ENCODE data around the gene SACS. TPM values are rescaled to one million over a fixed set of nuclear protein-coding genes. Genes with fewer than 3 reads are reported as not detected.
A peak's percentile ranks its signal among the peaks of the same experiment; 100 is the strongest.

Gene SACS, protein sequence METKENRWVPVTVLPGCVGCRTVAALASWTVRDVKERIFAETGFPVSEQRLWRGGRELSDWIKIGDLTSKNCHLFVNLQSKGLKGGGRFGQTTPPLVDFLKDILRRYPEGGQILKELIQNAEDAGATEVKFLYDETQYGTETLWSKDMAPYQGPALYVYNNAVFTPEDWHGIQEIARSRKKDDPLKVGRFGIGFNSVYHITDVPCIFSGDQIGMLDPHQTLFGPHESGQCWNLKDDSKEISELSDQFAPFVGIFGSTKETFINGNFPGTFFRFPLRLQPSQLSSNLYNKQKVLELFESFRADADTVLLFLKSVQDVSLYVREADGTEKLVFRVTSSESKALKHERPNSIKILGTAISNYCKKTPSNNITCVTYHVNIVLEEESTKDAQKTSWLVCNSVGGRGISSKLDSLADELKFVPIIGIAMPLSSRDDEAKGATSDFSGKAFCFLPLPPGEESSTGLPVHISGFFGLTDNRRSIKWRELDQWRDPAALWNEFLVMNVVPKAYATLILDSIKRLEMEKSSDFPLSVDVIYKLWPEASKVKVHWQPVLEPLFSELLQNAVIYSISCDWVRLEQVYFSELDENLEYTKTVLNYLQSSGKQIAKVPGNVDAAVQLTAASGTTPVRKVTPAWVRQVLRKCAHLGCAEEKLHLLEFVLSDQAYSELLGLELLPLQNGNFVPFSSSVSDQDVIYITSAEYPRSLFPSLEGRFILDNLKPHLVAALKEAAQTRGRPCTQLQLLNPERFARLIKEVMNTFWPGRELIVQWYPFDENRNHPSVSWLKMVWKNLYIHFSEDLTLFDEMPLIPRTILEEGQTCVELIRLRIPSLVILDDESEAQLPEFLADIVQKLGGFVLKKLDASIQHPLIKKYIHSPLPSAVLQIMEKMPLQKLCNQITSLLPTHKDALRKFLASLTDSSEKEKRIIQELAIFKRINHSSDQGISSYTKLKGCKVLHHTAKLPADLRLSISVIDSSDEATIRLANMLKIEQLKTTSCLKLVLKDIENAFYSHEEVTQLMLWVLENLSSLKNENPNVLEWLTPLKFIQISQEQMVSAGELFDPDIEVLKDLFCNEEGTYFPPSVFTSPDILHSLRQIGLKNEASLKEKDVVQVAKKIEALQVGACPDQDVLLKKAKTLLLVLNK (N-terminal part only)
- total RNA-seq (2021) = 47.8 and 53.0 TPM in 2 replicates
- long read RNA-seq, full-length matches to known transcripts = 10 of 53 reads
- long read RNA-seq, partial matches to known transcripts = 28 of 53 reads
- long read RNA-seq, other reads (novel, unspliced or antisense) = 15 of 53 reads

DNA sequence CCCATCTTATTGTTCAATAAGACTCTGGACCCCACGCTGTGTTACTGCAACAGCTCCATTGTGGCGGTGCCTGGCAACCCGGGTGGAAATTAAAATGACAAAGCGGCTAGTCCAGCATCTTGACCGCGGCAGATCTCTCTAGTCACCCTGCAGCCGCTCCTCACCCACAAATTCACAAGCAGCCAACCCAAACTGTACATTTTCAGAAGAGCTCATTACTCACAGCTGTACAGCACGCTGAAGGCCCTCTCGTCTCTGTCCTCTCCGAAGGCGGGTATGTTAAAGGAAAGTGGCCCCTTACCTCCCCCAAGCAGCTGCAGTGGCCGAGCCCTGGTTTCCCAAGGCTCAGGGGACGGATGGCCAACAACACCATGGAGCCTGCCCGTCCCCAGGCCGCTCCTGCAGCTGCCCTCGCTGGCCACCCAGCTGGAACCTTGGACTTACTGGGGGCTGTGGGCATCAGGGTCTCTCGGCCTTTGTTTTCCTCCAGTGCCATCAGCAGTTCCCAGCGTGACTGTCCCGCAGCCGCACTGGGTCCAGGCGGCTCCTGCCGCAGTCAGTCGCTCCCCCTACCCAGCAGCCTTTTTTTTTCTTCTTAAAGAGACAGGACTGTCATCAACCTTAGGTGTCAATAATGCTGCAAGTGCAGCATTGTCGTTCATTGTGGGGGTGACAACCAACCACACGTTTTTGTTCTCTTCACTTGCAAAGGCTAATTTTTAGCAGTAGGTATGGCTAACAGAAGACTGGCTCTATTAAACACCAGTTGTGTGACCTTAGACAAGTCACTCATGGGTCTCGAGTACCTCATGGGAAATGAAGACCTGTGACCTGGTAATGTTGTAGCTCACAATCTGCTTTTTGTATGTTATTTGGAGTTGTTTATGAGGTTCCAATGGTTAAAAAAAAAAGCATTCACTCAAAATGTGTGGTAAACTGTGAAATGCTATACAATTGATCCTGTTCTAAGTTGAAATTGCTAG is at the start of gene SACS:
Gene SACS, minus strand, starts transcription at position 532 of the 983 bp plus-strand sequence. CDS start 22,463 bp downstream, outside the sequence.
- TF ChIP-seq, protein P1, sequence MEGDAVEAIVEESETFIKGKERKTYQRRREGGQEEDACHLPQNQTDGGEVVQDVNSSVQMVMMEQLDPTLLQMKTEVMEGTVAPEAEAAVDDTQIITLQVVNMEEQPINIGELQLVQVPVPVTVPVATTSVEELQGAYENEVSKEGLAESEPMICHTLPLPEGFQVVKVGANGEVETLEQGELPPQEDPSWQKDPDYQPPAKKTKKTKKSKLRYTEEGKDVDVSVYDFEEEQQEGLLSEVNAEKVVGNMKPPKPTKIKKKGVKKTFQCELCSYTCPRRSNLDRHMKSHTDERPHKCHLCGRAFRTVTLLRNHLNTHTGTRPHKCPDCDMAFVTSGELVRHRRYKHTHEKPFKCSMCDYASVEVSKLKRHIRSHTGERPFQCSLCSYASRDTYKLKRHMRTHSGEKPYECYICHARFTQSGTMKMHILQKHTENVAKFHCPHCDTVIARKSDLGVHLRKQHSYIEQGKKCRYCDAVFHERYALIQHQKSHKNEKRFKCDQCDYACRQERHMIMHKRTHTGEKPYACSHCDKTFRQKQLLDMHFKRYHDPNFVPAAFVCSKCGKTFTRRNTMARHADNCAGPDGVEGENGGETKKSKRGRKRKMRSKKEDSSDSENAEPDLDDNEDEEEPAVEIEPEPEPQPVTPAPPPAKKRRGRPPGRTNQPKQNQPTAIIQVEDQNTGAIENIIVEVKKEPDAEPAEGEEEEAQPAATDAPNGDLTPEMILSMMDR (conservative IDR thresholded peaks at IDR 0.05) = no peak
- Histone ChIP-seq H2BK5ac (ENCODE audit: insufficient read length, low read length) (no peak within 1 kb of the TSS), H2BK120ac (ENCODE audit: low read depth, low read length, poor library complexity, severe bottlenecking) (no peak within 1 kb of the TSS), H3K4me2 (ENCODE audit: insufficient read depth, insufficient read length, low read length) (peak within 1 kb of the TSS; percentile 52), H2BK20ac (ENCODE audit: low read depth, low read length, poor library complexity, severe bottlenecking) (no peak within 1 kb of the TSS), H3K9ac (ENCODE audit: extremely low read depth, insufficient read length, low read length) (peak within 1 kb of the TSS; percentile 42), H4K8ac (replicated peaks; ENCODE audit: insufficient read length, low read depth, low read length) (no peak within 1 kb of the TSS), H3K14ac (ENCODE audit: insufficient read depth, low read length) (peak within 1 kb of the TSS; percentile 86), H3K4me1 (ENCODE audit: insufficient read depth, low read length) (peaks cover 5% of the 10 kb centered on the region; the same call in 1 of the 2 replicates), H3K56ac (ENCODE audit: insufficient read length, low read depth, low read length) (no peak within 1 kb of the TSS), H3K9me3 (ENCODE audit: control insufficient read depth, low read depth, low read length) (no peaks in the 10 kb centered on the region), H3K23ac (ENCODE audit: insufficient read length, low read depth, low read length) (no peak within 1 kb of the TSS), H2BK12ac (ENCODE audit: insufficient read length, low read depth, low read length) (no peak within 1 kb of the TSS), H3K79me2 (ENCODE audit: insufficient read depth, low read length) (no peaks in the 10 kb centered on the region), H3K27me3 (ENCODE audit: insufficient read depth, low read length) (no peaks in the 10 kb centered on the region), H3K18ac (ENCODE audit: insufficient read length, low read depth, low read length) (peak within 1 kb of the TSS; percentile 78), H2AFZ (ENCODE audit: low read length) (no peak within 1 kb of the TSS), H4K5ac (ENCODE audit: insufficient read length, low read depth, low read length) (no peak within 1 kb of the TSS), H4K20me1 (ENCODE audit: control insufficient read depth, insufficient read depth, insufficient read length) (no peaks in the 10 kb centered on the region), H4K91ac (ENCODE audit: insufficient read length, low read depth, low read length) (no peak within 1 kb of the TSS), H2AK5ac (ENCODE audit: insufficient read length, low read length) (no peak within 1 kb of the TSS), H3K23me2 (ENCODE audit: insufficient read length, low read depth, low read length, poor library complexity, severe bottlenecking) (peaks cover 3% of the 10 kb centered on the region), H3K79me1 (ENCODE audit: insufficient read depth, low read depth, low read length, poor library complexity, severe bottlenecking) (no peaks in the 10 kb centered on the region), H2BK15ac (ENCODE audit: low read depth, low read length) (no peak within 1 kb of the TSS), H3K27ac (ENCODE audit: insufficient read length, low read depth, low read length) (no peak within 1 kb of the TSS), H3K4ac (ENCODE audit: low read depth, low read length) (no peak within 1 kb of the TSS), H3T11ph (ENCODE audit: low read length) (no peak within 1 kb of the TSS)
- peaks cover 34 to 35% of the 10 kb centered on the region in 2 experiments for H3K4me1 Mint-ChIP-seq
- DNase-seq = peak; percentile 86
- no peaks in the 10 kb centered on the region for H3K9me3 Mint-ChIP-seq
- H3K27ac Mint-ChIP-seq = peak within 1 kb of the TSS; percentile 95 to 99 (median 98)
- peaks cover 13% of the 10 kb centered on the region; the same call in 1 of the 2 replicates for H3K27me3 Mint-ChIP-seq (ENCODE audit: low read depth)
- no CpG with 5 or more reads among the region's 26 CpGs for WGBS (ENCODE audit: extremely low coverage, insufficient read length, low lambda C conversion rate)
- peak within 1 kb of the TSS; percentile 83 to 89 for H3K4me3 Mint-ChIP-seq
- H3K36me3 Mint-ChIP-seq (ENCODE audit: insufficient read depth in 1 of 3, low read depth in 3 of 3) = peaks cover 4 to 9% (median 4%) of the 10 kb centered on the region in 3 experiments; a peak in 6 of 7 replicates
